ENCODE data around the gene RTP3. TPM values are rescaled to one million over a fixed set of nuclear protein-coding genes. Genes with fewer than 3 reads are reported as not detected.

Gene RTP3
- total RNA-seq, 4 donors from 2014 or later, result not detected

- H3K4me1 ChIP-seq, result peaks cover 41 to 54% of the 10 kb centered on the region in 2 donors
- intact Hi-C loops (cut with DNase I; ENCODE audit: low total_unique reads), result no loop called here
These were observed 30.2 kb upstream of the RTP3 start for GRCh38 chr3:46467562-46467961.

GRCh38 chr3:46468753-46469600 lies 28.8 kb upstream of the RTP3 start:
- DNase-seq, result no peak
- no peak overlapping the region for H3K4me3 ChIP-seq

More at GRCh38 chr3:46467562-46467961, 30.2 kb upstream of the RTP3 start:
- H3K4me3 ChIP-seq, result no peak overlapping the region
- H3K9me3 ChIP-seq, result no peaks in the 10 kb centered on the region
- no peak for ATAC-seq
- no peak for DNase-seq
- in situ Hi-C loops (cut with MboI; ENCODE audit: low sequenced_read_pairs in 4 of 4), result no loop called here
- no peaks in the 10 kb centered on the region for H3K27me3 ChIP-seq
- no peak overlapping the region for H3K27ac ChIP-seq
- H3K36me3 ChIP-seq, result no peaks in the 10 kb centered on the region
- TF ChIP-seq CTCF (IDR thresholded peaks at IDR 0.05 in 4 of 5, conservative IDR thresholded peaks at IDR 0.05 in 1 of 5) (no peak), POLR2A (IDR thresholded peaks at IDR 0.05) (no peak)

GRCh38 chr3:46469680-46470357 lies 28.0 kb upstream of the RTP3 start:
- no peaks in the 10 kb centered on the region for H3K27me3 ChIP-seq
- intact Hi-C loops (cut with DNase I; ENCODE audit: low total_unique reads), result no loop called here
- H3K4me3 ChIP-seq, result no peak overlapping the region
- H3K27ac ChIP-seq, result peak overlapping the region; percentile 8 to 62 (median 38)
- DNase-seq (no peak), ATAC-seq (peak; percentile 21 to 25)
- H3K9me3 ChIP-seq, result no peaks in the 10 kb centered on the region
- H3K36me3 ChIP-seq, result no peaks in the 10 kb centered on the region
- in situ Hi-C loops (cut with MboI; ENCODE audit: low sequenced_read_pairs in 4 of 4), result no loop called here
- H3K4me1 ChIP-seq, result peaks cover 37 to 54% of the 10 kb centered on the region in 2 donors
- TF ChIP-seq CTCF (IDR thresholded peaks at IDR 0.05 in 4 of 5, conservative IDR thresholded peaks at IDR 0.05 in 1 of 5) (no peak), POLR2A (IDR thresholded peaks at IDR 0.05) (no peak)

More at GRCh38 chr3:46468753-46469600, 28.8 kb upstream of the RTP3 start:
- ATAC-seq, result peak in 1 of 2 donors; percentile 29
- intact Hi-C loops (cut with DNase I; ENCODE audit: low total_unique reads), result no loop called here
- Histone ChIP-seq H3K27ac (peak overlapping the region; percentile 8 to 62 (median 38)), H3K9me3 (no peaks in the 10 kb centered on the region), H3K36me3 (no peaks in the 10 kb centered on the region), H3K4me1 (peaks cover 41 to 54% of the 10 kb centered on the region in 2 donors), H3K27me3 (no peaks in the 10 kb centered on the region)
- TF ChIP-seq CTCF (IDR thresholded peaks at IDR 0.05 in 4 of 5, conservative IDR thresholded peaks at IDR 0.05 in 1 of 5), result no peak
- TF ChIP-seq POLR2A (IDR thresholded peaks at IDR 0.05), result no peak
- in situ Hi-C loops (cut with MboI; ENCODE audit: low sequenced_read_pairs in 4 of 4), result no loop called here

- Histone ChIP-seq H3K36me3 (no peaks in the 10 kb centered on the region), H3K27ac (peak overlapping the region in 1 of 4 donors; percentile 42), H3K9me3 (no peaks in the 10 kb centered on the region), H3K4me1 (peaks cover 37 to 48% of the 10 kb centered on the region in 2 donors), H3K4me3 (no peak overlapping the region), H3K27me3 (no peaks in the 10 kb centered on the region)
- intact Hi-C loops (cut with DNase I; ENCODE audit: low total_unique reads) (no loop called here), in situ Hi-C loops (cut with MboI; ENCODE audit: low sequenced_read_pairs in 4 of 4) (no loop called here)
- DNase-seq, result no peak
- no peak for ATAC-seq
- TF ChIP-seq POLR2A (IDR thresholded peaks at IDR 0.05) (no peak), CTCF (IDR thresholded peaks at IDR 0.05 in 4 of 5, conservative IDR thresholded peaks at IDR 0.05 in 1 of 5) (no peak)
These were observed 26.9 kb upstream of the RTP3 start for GRCh38 chr3:46470831-46471230.

Measured in gastrocnemius medialis (tissue), 4 donors.